H9 (cell line): ENCODE measurements around the gene ELFN2. TPM values are rescaled to one million over a fixed set of nuclear protein-coding genes. Genes with fewer than 3 reads are reported as not detected.

Experiments used
- DNase-seq: peaks from one replicate; pipeline ENCODE4 v3.0.0-alpha.2; 2017
- H2AFZ ChIP-seq: one replicate; pipeline ENCODE4 v1.6.1; 2013; ENCODE audit warnings: mild to moderate bottlenecking, low read length, control low read depth, moderate library complexity
- H2AK5ac ChIP-seq: 2 replicates; pipeline ENCODE4 v1.6.1; 2013; ENCODE audit warnings: low read length, control low read depth, mixed read lengths; ENCODE audit not compliant: insufficient read length
- H2BK120ac ChIP-seq: one replicate; pipeline ENCODE4 v1.6.1; 2013; ENCODE audit warnings: low read depth, mild to moderate bottlenecking, low read length, control low read depth, inconsistent platforms; ENCODE audit not compliant: poor library complexity, severe bottlenecking
- H2BK12ac ChIP-seq: 2 replicates; pipeline ENCODE4 v1.6.1; 2013; ENCODE audit warnings: low read length, control low read depth, mixed read lengths, low read depth; ENCODE audit not compliant: insufficient read length
- H2BK15ac ChIP-seq: 2 replicates; pipeline ENCODE4 v1.6.1; 2013; ENCODE audit warnings: low read depth, low read length, control low read depth
- H2BK20ac ChIP-seq: one replicate; pipeline ENCODE4 v1.6.1; 2013; ENCODE audit warnings: low read depth, mild to moderate bottlenecking, low read length, control low read depth, inconsistent platforms; ENCODE audit not compliant: poor library complexity, severe bottlenecking
- H2BK5ac ChIP-seq: 2 replicates; pipeline ENCODE4 v1.6.1; 2013; ENCODE audit warnings: low read length, control low read depth, mixed read lengths; ENCODE audit not compliant: insufficient read length
- H3K14ac ChIP-seq: 2 replicates; pipeline ENCODE4 v1.6.1; 2013; ENCODE audit warnings: low read length, control low read depth; ENCODE audit not compliant: insufficient read depth
- H3K18ac ChIP-seq: 2 replicates; pipeline ENCODE4 v1.6.1; 2013; ENCODE audit warnings: low read depth, mild to moderate bottlenecking, mixed read lengths, low read length, control low read depth; ENCODE audit not compliant: insufficient read length
- H3K23ac ChIP-seq: 2 replicates; pipeline ENCODE4 v1.6.1; 2013; ENCODE audit warnings: low read length, control low read depth, mixed read lengths, low read depth; ENCODE audit not compliant: insufficient read length
- H3K23me2 ChIP-seq: 2 replicates; pipeline ENCODE4 v1.6.1; 2013; ENCODE audit warnings: low read depth, mild to moderate bottlenecking, mixed read lengths, low read length, control low read depth; ENCODE audit not compliant: insufficient read length, poor library complexity, severe bottlenecking
- H3K27ac ChIP-seq: 2 replicates; pipeline ENCODE4 v1.5.1; 2013; ENCODE audit warnings: low read length, control low read depth, mixed read lengths, low read depth; ENCODE audit not compliant: insufficient read length
- H3K27me3 ChIP-seq: 2 replicates; pipeline ENCODE4 v1.6.1; 2013; ENCODE audit warnings: low read length, control low read depth, inconsistent platforms; ENCODE audit not compliant: insufficient read depth
- H3K4ac ChIP-seq: 2 replicates; pipeline ENCODE4 v1.6.1; 2013; ENCODE audit warnings: low read depth, mild to moderate bottlenecking, control low read depth, inconsistent platforms, low read length, moderate library complexity
- H3K4me1 ChIP-seq: 2 replicates; pipeline ENCODE4 v1.6.1; 2013; ENCODE audit warnings: low read length, control low read depth, inconsistent platforms; ENCODE audit not compliant: insufficient read depth
- H3K4me2 ChIP-seq: 2 replicates; pipeline ENCODE4 v1.6.1; 2013; ENCODE audit warnings: low read length, control low read depth, mixed read lengths; ENCODE audit not compliant: insufficient read length, insufficient read depth
- H3K56ac ChIP-seq: 2 replicates; pipeline ENCODE4 v1.6.1; 2013; ENCODE audit warnings: low read depth, mild to moderate bottlenecking, mixed read lengths, low read length, control low read depth; ENCODE audit not compliant: insufficient read length
- H3K79me1 ChIP-seq: 2 replicates; pipeline ENCODE4 v1.6.1; 2013; ENCODE audit warnings: low read depth, mild to moderate bottlenecking, moderate library complexity, low read length, control low read depth, inconsistent platforms; ENCODE audit not compliant: insufficient read depth, poor library complexity, severe bottlenecking
- H3K79me2 ChIP-seq: 2 replicates; pipeline ENCODE4 v1.6.1; 2013; ENCODE audit warnings: low read length, control low read depth, inconsistent platforms; ENCODE audit not compliant: insufficient read depth
- H3K9ac ChIP-seq: 2 replicates; pipeline ENCODE4 v1.6.1; 2013; ENCODE audit warnings: low read length, control low read depth, mixed read lengths; ENCODE audit not compliant: insufficient read length; ENCODE audit errors: extremely low read depth
- H3K9me3 ChIP-seq: one replicate; pipeline ENCODE4 v1.6.1; 2013; ENCODE audit warnings: low read depth, low read length, inconsistent platforms; ENCODE audit not compliant: control insufficient read depth
- H3T11ph ChIP-seq: one replicate; pipeline ENCODE4 v1.6.1; 2013; ENCODE audit warnings: mild to moderate bottlenecking, low read length, control low read depth, inconsistent platforms
- H4K20me1 ChIP-seq: one replicate; pipeline ENCODE4 v1.6.1; 2013; ENCODE audit not compliant: control insufficient read depth, insufficient read length, insufficient read depth
- H4K5ac ChIP-seq: 2 replicates; pipeline ENCODE4 v1.6.1; 2013; ENCODE audit warnings: low read depth, mild to moderate bottlenecking, mixed read lengths, low read length, control low read depth; ENCODE audit not compliant: insufficient read length
- H4K8ac ChIP-seq: replicated peaks from 2 replicates; pipeline ENCODE4 v1.6.1; 2013; ENCODE audit warnings: low read length, control low read depth, mixed read lengths, low read depth; ENCODE audit not compliant: insufficient read length
- H4K91ac ChIP-seq: 2 replicates; pipeline ENCODE4 v1.6.1; 2013; ENCODE audit warnings: low read depth, mild to moderate bottlenecking, moderate library complexity, mixed read lengths, low read length, control low read depth; ENCODE audit not compliant: insufficient read length
- H3K27ac Mint-ChIP-seq, 3 experiments: 2 replicates in 2 of 3; 3 replicates in 1 of 3; pipeline ENCODE4 v1.8.0; 2020 to 2021; ENCODE audit warnings: mixed read lengths in 3 of 3, mild to moderate bottlenecking in 1 of 3, moderate library complexity in 1 of 3
- H3K27me3 Mint-ChIP-seq: 2 replicates; pipeline ENCODE4 v1.8.0; 2021; ENCODE audit warnings: low read depth, mild to moderate bottlenecking, moderate library complexity, mixed read lengths
- H3K36me3 Mint-ChIP-seq, 3 experiments: 2 replicates in 2 of 3; 3 replicates in 1 of 3; pipeline ENCODE4 v1.8.0; 2020 to 2021; ENCODE audit warnings: low read depth in 3 of 3, mixed read lengths in 3 of 3; ENCODE audit not compliant: insufficient read depth in 1 of 3
- H3K4me1 Mint-ChIP-seq, 2 experiments: 2 replicates each; pipeline ENCODE4 v1.8.0; 2020; ENCODE audit warnings: mixed read lengths in 2 of 2
- H3K4me3 Mint-ChIP-seq, 2 experiments: 2 replicates in 1 of 2; 3 replicates in 1 of 2; pipeline ENCODE4 v1.8.0; 2020 to 2021; ENCODE audit warnings: mild to moderate bottlenecking in 2 of 2, mixed read lengths in 2 of 2, moderate library complexity in 1 of 2
- H3K9me3 Mint-ChIP-seq, 2 experiments: 2 replicates in 1 of 2; 3 replicates in 1 of 2; pipeline ENCODE4 v1.8.0; 2020; ENCODE audit warnings: mild to moderate bottlenecking in 2 of 2, mixed read lengths in 2 of 2, moderate library complexity in 1 of 2
- WGBS: extraction: QIAGEN DNeasy Blood & Tissue Kit; methylation state at CpG from one replicate; pipeline ENCODE4 v1.1.7; 2013; ENCODE audit warnings: missing lambda C conversion rate, low lambda C conversion rate, mixed read lengths; ENCODE audit not compliant: insufficient read length; ENCODE audit errors: extremely low coverage; 5-methylcytosine and 5-hydroxymethylcytosine counted together
- total RNA-seq: library from RNA; stranded (reverse); gene quantifications from 2 replicates; pipeline ENCODE4 v1.2.1, GENCODE V29; 2021
- TF ChIP-seq, protein P1 (sequence below): fragments of 200-600 bp; sonication (generic); conservative IDR thresholded peaks from 3 replicates; pipeline ENCODE4 v1.8.0; 2021; ENCODE audit warnings: antibody characterized with exemption, mild to moderate bottlenecking

ELFN2 gene
- total RNA-seq, 1 experiment from 2014 or later: 0.70 TPM

DNA sequence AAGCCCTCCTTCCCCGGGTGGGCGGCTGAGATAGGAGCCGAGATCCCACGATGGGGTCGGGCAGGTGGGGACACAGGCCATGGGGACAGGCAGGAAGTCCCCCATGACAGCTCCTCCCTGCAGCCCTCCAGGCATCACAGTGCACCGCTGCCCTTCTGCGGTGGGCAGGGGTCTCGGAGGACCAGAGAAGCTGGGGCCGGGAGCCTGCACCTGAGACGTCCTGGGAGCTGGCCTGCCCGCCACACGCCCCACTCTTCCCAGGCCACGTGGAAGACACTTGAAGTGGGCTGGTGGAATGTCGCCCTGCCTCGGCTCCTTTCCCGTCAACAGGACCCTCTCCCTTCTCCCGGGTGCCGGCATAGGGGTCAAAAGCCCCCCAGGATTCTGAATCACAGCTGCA is 55.4 kb downstream of the ELFN2 start:
- Histone ChIP-seq H3K4me2 (no peak overlapping the region), H3K14ac (no peak overlapping the region), H2BK15ac (no peak overlapping the region), H3K23me2 (no peaks in the 10 kb centered on the region), H3K79me1 (no peaks in the 10 kb centered on the region), H3K27me3 (no peaks in the 10 kb centered on the region), H3T11ph (no peak overlapping the region), H3K27ac (no peak overlapping the region), H4K91ac (no peak overlapping the region), H2BK20ac (no peak overlapping the region), H3K23ac (no peak overlapping the region), H3K79me2 (no peaks in the 10 kb centered on the region), H3K9me3 (no peaks in the 10 kb centered on the region), H3K9ac (no peak overlapping the region), H2AK5ac (no peak overlapping the region), H3K4ac (no peak overlapping the region), H2BK120ac (no peak overlapping the region), H2BK12ac (no peak overlapping the region), H3K18ac (no peak overlapping the region), H3K4me1 (peaks cover 3% of the 10 kb centered on the region; the same call in 1 of the 2 replicates), H3K56ac (no peak overlapping the region), H4K8ac (no peak overlapping the region), H4K5ac (no peak overlapping the region), H4K20me1 (no peaks in the 10 kb centered on the region), H2AFZ (no peak overlapping the region), H2BK5ac (no peak overlapping the region)
- no CpG with 5 or more reads among the region's 18 CpGs for WGBS
- H3K36me3 Mint-ChIP-seq: no peaks in the 10 kb centered on the region
- H3K9me3 Mint-ChIP-seq: no peaks in the 10 kb centered on the region
- H3K27me3 Mint-ChIP-seq: peaks cover 8% of the 10 kb centered on the region
- H3K27ac Mint-ChIP-seq: no peak overlapping the region
- TF ChIP-seq, protein P1, sequence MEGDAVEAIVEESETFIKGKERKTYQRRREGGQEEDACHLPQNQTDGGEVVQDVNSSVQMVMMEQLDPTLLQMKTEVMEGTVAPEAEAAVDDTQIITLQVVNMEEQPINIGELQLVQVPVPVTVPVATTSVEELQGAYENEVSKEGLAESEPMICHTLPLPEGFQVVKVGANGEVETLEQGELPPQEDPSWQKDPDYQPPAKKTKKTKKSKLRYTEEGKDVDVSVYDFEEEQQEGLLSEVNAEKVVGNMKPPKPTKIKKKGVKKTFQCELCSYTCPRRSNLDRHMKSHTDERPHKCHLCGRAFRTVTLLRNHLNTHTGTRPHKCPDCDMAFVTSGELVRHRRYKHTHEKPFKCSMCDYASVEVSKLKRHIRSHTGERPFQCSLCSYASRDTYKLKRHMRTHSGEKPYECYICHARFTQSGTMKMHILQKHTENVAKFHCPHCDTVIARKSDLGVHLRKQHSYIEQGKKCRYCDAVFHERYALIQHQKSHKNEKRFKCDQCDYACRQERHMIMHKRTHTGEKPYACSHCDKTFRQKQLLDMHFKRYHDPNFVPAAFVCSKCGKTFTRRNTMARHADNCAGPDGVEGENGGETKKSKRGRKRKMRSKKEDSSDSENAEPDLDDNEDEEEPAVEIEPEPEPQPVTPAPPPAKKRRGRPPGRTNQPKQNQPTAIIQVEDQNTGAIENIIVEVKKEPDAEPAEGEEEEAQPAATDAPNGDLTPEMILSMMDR: no peak
- H3K4me3 Mint-ChIP-seq: no peak overlapping the region
- no peak for DNase-seq
- peaks cover 9 to 28% of the 10 kb centered on the region in 2 experiments for H3K4me1 Mint-ChIP-seq
